Ishikawa (cell line): ENCODE results near the gene STARD3.

Source experiments
- CEBPB ChIP-seq: IDR thresholded peaks from 2 replicates; pipeline ENCODE4 v1.6.1; 2012
- CREB1 ChIP-seq: IDR thresholded peaks from 2 replicates; pipeline ENCODE4 v1.6.1; 2012; ENCODE audit warnings: low read depth
- EGR1 ChIP-seq: IDR thresholded peaks from 2 replicates; pipeline ENCODE4 v1.6.1; 2012
- EP300 ChIP-seq: IDR thresholded peaks from 2 replicates; pipeline ENCODE4 v1.6.1; 2012; ENCODE audit warnings: borderline replicate concordance
- FOXM1 ChIP-seq: IDR thresholded peaks from 2 replicates; pipeline ENCODE4 v1.6.1; 2012; ENCODE audit warnings: low read depth, borderline replicate concordance
- NFIC ChIP-seq: IDR thresholded peaks from 2 replicates; pipeline ENCODE4 v1.6.1; 2012
- RAD21 ChIP-seq: IDR thresholded peaks from 2 replicates; pipeline ENCODE4 v1.6.1; 2012; ENCODE audit warnings: low read depth
- REST ChIP-seq: IDR thresholded peaks from 2 replicates; pipeline ENCODE4 v1.6.1; 2012; ENCODE audit warnings: low read depth, mild to moderate bottlenecking
- TAF1 ChIP-seq: IDR thresholded peaks from 2 replicates; pipeline ENCODE4 v1.6.1; 2012; ENCODE audit warnings: low read depth, mild to moderate bottlenecking
- TCF12 ChIP-seq: IDR thresholded peaks from 2 replicates; pipeline ENCODE4 v1.6.1; 2012; ENCODE audit warnings: low read depth
- TEAD4 ChIP-seq: IDR thresholded peaks from 2 replicates; pipeline ENCODE4 v1.6.1; 2012
- USF1 ChIP-seq: IDR thresholded peaks from 2 replicates; pipeline ENCODE4 v1.6.1; 2012
- YY1 ChIP-seq: IDR thresholded peaks from 2 replicates; pipeline ENCODE4 v1.6.1; 2012; ENCODE audit warnings: low read depth
- ZBTB7A ChIP-seq: IDR thresholded peaks from 2 replicates; pipeline ENCODE4 v1.6.1; 2012; ENCODE audit warnings: low read depth
- TF ChIP-seq, protein P1 (sequence below): IDR thresholded peaks from 2 replicates; pipeline ENCODE4 v1.6.1; 2012

STARD3 gene

DNA sequence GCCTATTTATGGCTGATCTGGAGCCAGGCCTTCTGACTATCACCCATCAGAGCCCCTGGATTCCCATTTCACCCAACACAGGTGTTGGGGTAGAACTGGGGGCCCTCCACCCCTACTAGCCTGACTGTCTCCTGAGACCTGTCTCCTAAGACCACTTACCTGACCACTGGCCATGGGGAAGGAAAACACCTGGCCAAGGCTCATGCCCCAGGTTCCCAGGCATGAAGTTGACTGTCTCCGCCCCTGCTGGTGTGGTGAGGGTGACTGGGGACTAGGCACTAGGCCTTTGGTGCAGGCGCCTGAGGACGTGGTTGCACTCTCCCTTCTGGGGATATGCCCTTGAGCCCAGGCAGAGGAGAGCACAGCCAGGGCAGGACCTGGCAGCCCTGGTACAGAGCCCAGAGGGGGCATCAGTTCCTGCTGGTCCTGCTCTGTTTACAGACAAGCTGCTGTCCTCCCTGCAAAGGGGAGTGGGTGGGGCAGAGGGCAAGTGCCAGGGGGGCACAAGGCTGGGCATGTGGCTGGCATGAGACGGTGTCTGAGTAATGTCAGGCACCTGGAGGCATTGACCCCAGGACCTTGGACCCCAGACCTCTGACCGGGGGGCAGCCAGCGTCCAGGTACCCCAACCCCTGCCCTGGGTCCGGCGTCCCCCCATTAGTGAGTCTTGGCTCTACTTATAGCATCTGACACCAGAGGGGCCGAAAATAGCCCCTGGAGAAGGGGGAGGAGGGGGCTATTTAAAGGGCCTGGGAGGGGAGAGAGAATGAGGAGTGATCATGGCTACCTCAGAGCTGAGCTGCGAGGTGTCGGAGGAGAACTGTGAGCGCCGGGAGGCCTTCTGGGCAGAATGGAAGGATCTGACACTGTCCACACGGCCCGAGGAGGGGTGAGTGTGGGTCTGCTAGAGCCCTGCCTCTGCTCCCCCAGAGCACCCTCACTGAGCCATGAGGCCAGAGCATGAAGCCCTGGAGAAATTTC lies 27.9 kb downstream of the STARD3 start, which contains the start of gene TCAP:
TSS of gene TCAP (plus strand) at position 769 of the 981 bp plus-strand sequence. CDS start at position 780, 11 bp downstream.
- TF ChIP-seq ZBTB7A = no peak
- no peak for TF ChIP-seq RAD21
- TF ChIP-seq USF1 = no peak
- TF ChIP-seq TEAD4 = no peak
- TF ChIP-seq, protein P1, sequence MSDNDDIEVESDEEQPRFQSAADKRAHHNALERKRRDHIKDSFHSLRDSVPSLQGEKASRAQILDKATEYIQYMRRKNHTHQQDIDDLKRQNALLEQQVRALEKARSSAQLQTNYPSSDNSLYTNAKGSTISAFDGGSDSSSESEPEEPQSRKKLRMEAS = no peak
- TF ChIP-seq CEBPB = no peak
- no peak for TF ChIP-seq NFIC
- no peak for TF ChIP-seq YY1
- no peak for TF ChIP-seq FOXM1
- no peak for TF ChIP-seq CREB1
- no peak for TF ChIP-seq EP300
- TF ChIP-seq REST = no peak
- TF ChIP-seq TAF1 = no peak
- no peak for TF ChIP-seq TCF12
- TF ChIP-seq EGR1 = no peak

- TF ChIP-seq CEBPB (no peak), CREB1 (no peak), USF1 (no peak), YY1 (no peak), ZBTB7A (no peak), EGR1 (no peak), TAF1 (no peak), TCF12 (no peak), TEAD4 (no peak), FOXM1 (no peak), EP300 (no peak), RAD21 (no peak), REST (no peak)
- TF ChIP-seq, protein P1 = no peak
Measured at GRCh38 chr17:39665642-39666224, 28.8 kb downstream of the STARD3 start.

- TF ChIP-seq FOXM1 = no peak
- TF ChIP-seq YY1 = no peak
- no peak for TF ChIP-seq ZBTB7A
- no peak for TF ChIP-seq TCF12
Measured at GRCh38 chr17:39666231-39666600, 29.3 kb downstream of the STARD3 start.

DNA sequence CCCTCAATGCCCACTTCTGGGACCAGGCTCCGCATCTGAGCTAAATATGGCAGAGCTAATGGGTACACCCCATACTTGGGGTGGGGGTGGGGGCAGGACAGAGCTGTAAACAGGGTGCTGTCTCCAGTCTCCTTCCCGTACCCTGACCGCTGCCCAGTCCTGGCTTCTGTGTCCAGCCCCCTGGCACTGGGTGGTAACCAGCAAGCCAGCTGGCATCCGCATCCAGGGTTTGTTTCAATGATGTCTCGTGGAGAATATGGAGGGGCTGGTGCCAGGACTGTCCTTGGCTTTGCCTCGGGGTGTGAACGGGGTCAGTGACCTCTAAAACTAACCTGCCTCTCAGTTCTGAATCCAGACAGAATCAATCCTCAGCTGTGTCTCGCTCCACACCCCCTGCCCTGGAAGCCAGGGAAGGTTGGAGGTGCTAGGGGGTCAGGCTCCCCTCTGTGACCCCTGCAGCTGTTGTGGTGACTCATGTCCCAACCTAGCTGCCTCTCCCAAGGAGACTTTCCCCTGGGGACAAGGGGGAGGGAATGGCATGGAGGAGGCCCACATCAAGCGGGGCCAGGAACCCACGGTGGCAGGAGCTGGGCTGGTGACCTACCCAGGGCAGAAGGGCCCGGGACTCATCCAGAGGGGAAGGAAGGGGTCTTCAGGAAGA lies 29.8 kb downstream of the STARD3 start:
- TF ChIP-seq NFIC (no peak), TEAD4 (no peak), TCF12 (0 out of 2 replicates have a peak, but pooled peaks have one; percentile 23), TAF1 (no peak), REST (no peak), RAD21 (no peak), EP300 (peak; percentile 22; the same call in 1 of the 2 replicates), USF1 (no peak), ZBTB7A (no peak; the same call in 1 of the 2 replicates), EGR1 (no peak), CEBPB (no peak), CREB1 (no peak)
- TF ChIP-seq, protein P1 = no peak
